Measurements from ENCODE around the gene RELN.

The RELN gene

GRCh38 chr7:103717574-103717973, 271.9 kb downstream of the RELN start:
- DNase-seq (ENCODE audit: low spot score): no peak

GRCh38 chr7:103715376-103716120, 273.9 kb downstream of the RELN start:
- DNase-seq (ENCODE audit: low spot score): no peak

- DNase-seq (ENCODE audit: low spot score): no peak
Observed at GRCh38 chr7:103714376-103714927, 275.0 kb downstream of the RELN start.

GRCh38 chr7:103712991-103713778, 276.3 kb downstream of the RELN start:
- peak; percentile 31 for DNase-seq (ENCODE audit: low spot score)

GRCh38 chr7:103711413-103711812, 278.0 kb downstream of the RELN start:
- DNase-seq (ENCODE audit: low spot score): no peak

GRCh38 chr7:103710247-103710646, 279.2 kb downstream of the RELN start:
- peak; percentile 34 for DNase-seq (ENCODE audit: low spot score)

GRCh38 chr7:103706805-103707204, 282.7 kb downstream of the RELN start:
- no peak for DNase-seq (ENCODE audit: low spot score)

- DNase-seq (ENCODE audit: low spot score): no peak
Observed at GRCh38 chr7:103705542-103705941, 283.9 kb downstream of the RELN start.

GRCh38 chr7:103704701-103705100, 284.8 kb downstream of the RELN start:
- no peak for DNase-seq (ENCODE audit: low spot score)

GRCh38 chr7:103702982-103703381, 286.5 kb downstream of the RELN start:
- no peak for DNase-seq (ENCODE audit: low spot score)

GRCh38 chr7:103702454-103702853, 287.0 kb downstream of the RELN start:
- no peak for DNase-seq (ENCODE audit: low spot score)

- DNase-seq (ENCODE audit: low spot score): no peak
Observed at GRCh38 chr7:103699032-103699431, 290.4 kb downstream of the RELN start.

GRCh38 chr7:103698064-103698463, 291.4 kb downstream of the RELN start:
- DNase-seq (ENCODE audit: low spot score): no peak

- no peak for DNase-seq (ENCODE audit: low spot score)
Observed at GRCh38 chr7:103695521-103695920, 293.9 kb downstream of the RELN start.

- DNase-seq (ENCODE audit: low spot score): no peak
Observed at GRCh38 chr7:103694304-103694703, 295.2 kb downstream of the RELN start.

- DNase-seq (ENCODE audit: low spot score): no peak
Observed at GRCh38 chr7:103691291-103691690, 298.2 kb downstream of the RELN start.

GRCh38 chr7:103690242-103690974, 299.1 kb downstream of the RELN start:
- no peak for DNase-seq (ENCODE audit: low spot score)

- no peak for DNase-seq (ENCODE audit: low spot score)
Observed at GRCh38 chr7:103689255-103689654, 300.2 kb downstream of the RELN start.

- no peak for DNase-seq (ENCODE audit: low spot score)
Observed at GRCh38 chr7:103687951-103688350, 301.5 kb downstream of the RELN start.

- no peak for DNase-seq (ENCODE audit: low spot score)
Observed at GRCh38 chr7:103687272-103687671, 302.2 kb downstream of the RELN start.

GRCh38 chr7:103686763-103687162, 302.7 kb downstream of the RELN start:
- DNase-seq (ENCODE audit: low spot score): no peak

- no peak for DNase-seq (ENCODE audit: low spot score)
Observed at GRCh38 chr7:103686064-103686463, 303.4 kb downstream of the RELN start.

Measured in GM03348 (cell line).